Prostate gland (tissue), 2 donors: ENCODE data around the gene AK9. TPM values are rescaled to one million over a fixed set of nuclear protein-coding genes. Genes with fewer than 3 reads are reported as not detected.

Experiments
- DNase-seq: peaks from one replicate; pipeline ENCODE4 v3.0.0-alpha.2; 2019; ENCODE audit warnings: low spot score
- H3K27ac ChIP-seq, 2 donors: fragments of 200-600 bp; sonication (generic); 2 replicates each; pipeline ENCODE4 v1.5.1; 2017 to 2019
- H3K27me3 ChIP-seq: fragments of 200-600 bp; sonication (generic); replicated peaks from 2 replicates; pipeline ENCODE4 v1.5.1; 2019; ENCODE audit not compliant: insufficient read depth
- H3K36me3 ChIP-seq, 2 donors: fragments of 200-600 bp; sonication (generic); 1 replicate in 1 of 2; 2 replicates in 1 of 2; pipeline versions ENCODE4 v1.5.1 to v1.8.1; 2017 to 2019
- H3K4me1 ChIP-seq: fragments of 200-600 bp; sonication (generic); replicated peaks from 2 replicates; pipeline ENCODE4 v1.5.1; 2019
- H3K4me3 ChIP-seq, 2 donors: fragments of 200-600 bp; sonication (generic); 2 replicates each; pipeline ENCODE4 v1.5.1; 2017 to 2019
- H3K9me3 ChIP-seq: fragments of 200-600 bp; sonication (generic); 2 replicates; pipeline ENCODE4 v1.5.1; 2017
- POLR2A ChIP-seq: fragments of 450-650 bp; IDR thresholded peaks from one replicate; pipeline ENCODE4 v1.6.1; 2016; ENCODE audit warnings: antibody characterized with exemption, mild to moderate bottlenecking
- POLR2AphosphoS5 ChIP-seq: sonication (generic); formaldehyde crosslinking; IDR thresholded peaks from one replicate; pipeline ENCODE4 v1.6.1; 2017; ENCODE audit warnings: antibody characterized with exemption
- WGBS: methylation state at CpG from one replicate; pipeline ENCODE4 v1.1.5; 2018; 5-methylcytosine and 5-hydroxymethylcytosine counted together
- intact Hi-C: fragments of 100-400 bp; cut with DNase I; formaldehyde crosslinking; loops from one replicate; pipeline ENCODE4 v1.14.2; 2022
- total RNA-seq, 2 donors: library from RNA; depleted of rRNA; stranded (reverse); fragments of >200 nt; gene quantifications; one replicate each; pipeline ENCODE4 v1.1.0, GENCODE V29; 2016
- TF ChIP-seq, protein P1 (sequence below), 4 experiments: fragments of 200-600 bp in 2 of 4; fragments of 450-650 bp in 2 of 4; sonication (generic) in 2 of 4; IDR thresholded peaks; 1 replicate in 3 of 4; 2 replicates in 1 of 4; pipeline ENCODE4 v1.5.1; 2016 to 2019; ENCODE audit warnings: antibody characterized with exemption in 4 of 4, mild to moderate bottlenecking in 2 of 4, moderate library complexity in 2 of 4

AK9 gene
- total RNA-seq, 2 donors from 2014 or later: 4.5 to 22.0 TPM

- Histone ChIP-seq H3K4me1 (peaks cover 4% of the 10 kb centered on the region), H3K9me3 (no peaks in the 10 kb centered on the region), H3K36me3 (no peaks in the 10 kb centered on the region), H3K27me3 (no peaks in the 10 kb centered on the region), H3K27ac (no peak overlapping the region), H3K4me3 (no peak overlapping the region)
- DNase-seq: no peak
- 96% methylated on average over 7 of the region's 7 CpGs for WGBS
- TF ChIP-seq, protein P1, sequence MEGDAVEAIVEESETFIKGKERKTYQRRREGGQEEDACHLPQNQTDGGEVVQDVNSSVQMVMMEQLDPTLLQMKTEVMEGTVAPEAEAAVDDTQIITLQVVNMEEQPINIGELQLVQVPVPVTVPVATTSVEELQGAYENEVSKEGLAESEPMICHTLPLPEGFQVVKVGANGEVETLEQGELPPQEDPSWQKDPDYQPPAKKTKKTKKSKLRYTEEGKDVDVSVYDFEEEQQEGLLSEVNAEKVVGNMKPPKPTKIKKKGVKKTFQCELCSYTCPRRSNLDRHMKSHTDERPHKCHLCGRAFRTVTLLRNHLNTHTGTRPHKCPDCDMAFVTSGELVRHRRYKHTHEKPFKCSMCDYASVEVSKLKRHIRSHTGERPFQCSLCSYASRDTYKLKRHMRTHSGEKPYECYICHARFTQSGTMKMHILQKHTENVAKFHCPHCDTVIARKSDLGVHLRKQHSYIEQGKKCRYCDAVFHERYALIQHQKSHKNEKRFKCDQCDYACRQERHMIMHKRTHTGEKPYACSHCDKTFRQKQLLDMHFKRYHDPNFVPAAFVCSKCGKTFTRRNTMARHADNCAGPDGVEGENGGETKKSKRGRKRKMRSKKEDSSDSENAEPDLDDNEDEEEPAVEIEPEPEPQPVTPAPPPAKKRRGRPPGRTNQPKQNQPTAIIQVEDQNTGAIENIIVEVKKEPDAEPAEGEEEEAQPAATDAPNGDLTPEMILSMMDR (IDR thresholded peaks at IDR 0.05): no peak
- no peak for TF ChIP-seq POLR2A
- TF ChIP-seq POLR2AphosphoS5: no peak
- intact Hi-C loops: loop anchor here (5.0 kb wide), 2 partner anchors 99 to 696 kb away; partner anchors contain the start of genes CD164 and WASF1
Observed at GRCh38 chr6:109480993-109481480, 210.0 kb downstream of the AK9 start.

DNA sequence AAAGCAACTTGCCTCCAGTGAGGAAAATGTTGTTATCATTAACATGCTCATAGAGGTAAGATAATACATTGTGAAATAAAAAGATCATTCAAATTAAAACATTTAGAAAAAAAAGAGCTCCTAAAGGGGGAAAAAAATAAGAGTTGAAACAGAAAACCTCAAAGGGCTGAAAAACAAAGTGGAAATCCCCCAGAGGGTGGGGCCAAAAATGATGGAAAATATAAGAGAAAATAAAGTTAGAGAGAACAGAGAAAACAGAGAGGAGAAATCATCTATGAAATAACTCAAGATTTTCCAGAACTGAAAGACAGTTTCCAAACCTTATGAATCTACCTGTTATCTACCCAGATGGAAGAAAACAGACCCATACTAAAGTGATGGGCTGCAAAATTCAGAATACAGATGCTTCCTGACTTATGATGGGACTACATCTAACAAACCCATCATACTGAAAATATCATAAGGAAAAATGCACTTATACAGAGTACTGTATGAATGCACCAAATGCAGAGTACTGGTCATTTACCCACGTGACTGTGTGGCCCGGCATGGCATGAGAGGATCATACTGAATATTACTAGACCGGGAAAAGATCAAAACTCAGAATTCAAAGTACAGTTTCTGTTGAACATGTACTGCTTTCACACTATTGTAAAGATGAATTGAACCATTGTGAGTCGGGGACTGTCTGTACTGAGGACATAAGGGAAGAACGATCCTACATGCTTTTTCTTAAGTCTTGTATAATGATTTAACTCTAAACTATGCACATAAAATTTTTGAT, 212.0 kb downstream of the AK9 start:
- Histone ChIP-seq H3K9me3 (no peaks in the 10 kb centered on the region), H3K27me3 (no peaks in the 10 kb centered on the region), H3K4me1 (peaks cover 4% of the 10 kb centered on the region), H3K36me3 (no peaks in the 10 kb centered on the region), H3K4me3 (no peak overlapping the region), H3K27ac (no peak overlapping the region)
- intact Hi-C loops: no loop called here
- WGBS: 84% methylated on average over 5 of the region's 5 CpGs
- no peak for DNase-seq
- TF ChIP-seq POLR2AphosphoS5 (no peak), POLR2A (no peak)
- TF ChIP-seq, protein P1 (IDR thresholded peaks at IDR 0.05): no peak

GRCh38 chr6:109478222-109478805, 212.7 kb downstream of the AK9 start:
- H3K4me1 ChIP-seq: peaks cover 4% of the 10 kb centered on the region
- intact Hi-C loops: no loop called here
- no peaks in the 10 kb centered on the region for H3K9me3 ChIP-seq
- DNase-seq: no peak
- H3K36me3 ChIP-seq: no peaks in the 10 kb centered on the region
- WGBS: 90% methylated on average over 9 of the region's 9 CpGs
- no peak overlapping the region for H3K4me3 ChIP-seq
- H3K27me3 ChIP-seq: no peaks in the 10 kb centered on the region
- H3K27ac ChIP-seq: no peak overlapping the region
- no peak for TF ChIP-seq POLR2AphosphoS5

- Histone ChIP-seq H3K4me3 (no peak overlapping the region), H3K27ac (no peak overlapping the region), H3K9me3 (no peaks in the 10 kb centered on the region), H3K27me3 (no peaks in the 10 kb centered on the region), H3K36me3 (no peaks in the 10 kb centered on the region), H3K4me1 (peaks cover 4% of the 10 kb centered on the region)
- no peak for DNase-seq
- WGBS: 51% methylated on average over 2 of the region's 2 CpGs
- intact Hi-C loops: no loop called here
- TF ChIP-seq POLR2AphosphoS5 (no peak), POLR2A (no peak)
- TF ChIP-seq, protein P1 (IDR thresholded peaks at IDR 0.05): no peak
Observed at GRCh38 chr6:109477725-109478124, 213.3 kb downstream of the AK9 start.

GRCh38 chr6:109477184-109477583, 213.8 kb downstream of the AK9 start:
- WGBS: 97% methylated on average over 2 of the region's 2 CpGs
- no peak overlapping the region for H3K4me3 ChIP-seq
- peaks cover 4% of the 10 kb centered on the region for H3K4me1 ChIP-seq
- TF ChIP-seq POLR2AphosphoS5 (no peak), POLR2A (no peak)
- H3K27me3 ChIP-seq: no peaks in the 10 kb centered on the region
- intact Hi-C loops: no loop called here
- no peaks in the 10 kb centered on the region for H3K9me3 ChIP-seq
- no peak for DNase-seq
- H3K27ac ChIP-seq: no peak overlapping the region
- no peaks in the 10 kb centered on the region for H3K36me3 ChIP-seq
